ENCODE results near the gene GP1BB. TPM values are rescaled to one million over a fixed set of nuclear protein-coding genes. Genes with fewer than 3 reads are reported as not detected.
"Not testable (repeated sequence)": the region's sequence is repeated elsewhere in the genome, so short reads cannot be mapped to it uniquely, and the experiment has no call there.

Gene GP1BB
- total RNA-seq = not detected
- long read RNA-seq, transcript GP1BB-201 (2 exons, 1,553 nt) = major isoform, 27 of 27 reads
- long read RNA-seq, partial matches to known transcripts = 0 of 27 reads
- long read RNA-seq, other reads (novel, unspliced or antisense) = 0 of 27 reads

GRCh38 chr22:19723232-19723982 is at the start of gene GP1BB:
TSS of gene GP1BB (plus strand) at chr22:19723539. CDS start at chr22:19723570, 31 bp downstream.
- DNase-seq = peak; percentile 84

GRCh38 chr22:19673660-19674059 is 49.7 kb upstream of the GP1BB start:
- ATAC-seq (no peak), DNase-seq (no peak)
- intact Hi-C loops (cut with micrococcal nuclease) = no loop called here

More at GRCh38 chr22:19723232-19723982, at the start of gene GP1BB:
- ATAC-seq = peak; percentile 71
- intact Hi-C loops (cut with micrococcal nuclease) = no loop called here

- ATAC-seq = no peak
- intact Hi-C loops (cut with micrococcal nuclease) = no loop called here
Observed at GRCh38 chr22:19674129-19674928, 49.0 kb upstream of the GP1BB start.

GRCh38 chr22:19674929-19675253 is 48.4 kb upstream of the GP1BB start:
- intact Hi-C loops (cut with micrococcal nuclease) = no loop called here
- ATAC-seq (no peak), DNase-seq (no peak)

More at GRCh38 chr22:19674129-19674928, 49.0 kb upstream of the GP1BB start:
- no peak for DNase-seq

- no peak for ATAC-seq
- intact Hi-C loops (cut with micrococcal nuclease) = no loop called here
- no peak for DNase-seq
Observed at GRCh38 chr22:19675428-19675827, 47.9 kb upstream of the GP1BB start.

- intact Hi-C loops (cut with micrococcal nuclease); ATAC-seq; DNase-seq: not testable (repeated sequence)
Observed at GRCh38 chr22:19676437-19676836, 46.9 kb upstream of the GP1BB start.

GRCh38 chr22:19678949-19679521 is 44.3 kb upstream of the GP1BB start:
- intact Hi-C loops (cut with micrococcal nuclease) = no loop called here
- DNase-seq (no peak), ATAC-seq (no peak)

- DNase-seq (peak; percentile 80), ATAC-seq (peak; percentile 89)
- intact Hi-C loops (cut with micrococcal nuclease) = no loop called here
Observed at GRCh38 chr22:19679522-19680101, 43.7 kb upstream of the GP1BB start.

- intact Hi-C loops (cut with micrococcal nuclease) = no loop called here
- DNase-seq (no peak), ATAC-seq (no peak)
Observed at GRCh38 chr22:19680287-19680881, 43.0 kb upstream of the GP1BB start.

GRCh38 chr22:19680911-19681862 is 42.2 kb upstream of the GP1BB start:
- intact Hi-C loops (cut with micrococcal nuclease) = no loop called here
- no peak for ATAC-seq
- no peak for DNase-seq

- no peak for ATAC-seq
- intact Hi-C loops (cut with micrococcal nuclease) = no loop called here
- no peak for DNase-seq
Observed at GRCh38 chr22:19681863-19682245, 41.5 kb upstream of the GP1BB start.

- ATAC-seq = no peak
- no peak for DNase-seq
- intact Hi-C loops (cut with micrococcal nuclease) = no loop called here
Observed at GRCh38 chr22:19686946-19687345, 36.4 kb upstream of the GP1BB start.

- DNase-seq (no peak), ATAC-seq (no peak)
- intact Hi-C loops (cut with micrococcal nuclease) = no loop called here
Observed at GRCh38 chr22:19687561-19688300, 35.6 kb upstream of the GP1BB start.

GRCh38 chr22:19688301-19689290 is 34.7 kb upstream of the GP1BB start:
- ATAC-seq (no peak), DNase-seq (no peak)
- intact Hi-C loops (cut with micrococcal nuclease) = no loop called here

- no peak for ATAC-seq
- DNase-seq = no peak
- intact Hi-C loops (cut with micrococcal nuclease) = no loop called here
Observed at GRCh38 chr22:19689408-19689807, 33.9 kb upstream of the GP1BB start.

- intact Hi-C loops (cut with micrococcal nuclease) = no loop called here
- no peak for DNase-seq
- ATAC-seq = no peak
Observed at GRCh38 chr22:19691007-19691720, 32.2 kb upstream of the GP1BB start.
